ENCODE measurements around the gene HS6ST2.

Gene HS6ST2

GRCh38 chrX:132775263-132775823 is 183.1 kb downstream of the HS6ST2 start:
- Histone ChIP-seq H3K4me3 (ENCODE audit: low read depth in 1 of 2, low read length in 1 of 2) (no peak overlapping the region), H3K4me1 (ENCODE audit: control insufficient read depth in 1 of 2, insufficient read depth in 1 of 2, low read depth in 1 of 2, low read length in 1 of 2) (no peaks in the 10 kb centered on the region), H3K27ac (no peak overlapping the region), H3K27me3 (no peaks in the 10 kb centered on the region), H3K9me3 (no peaks in the 10 kb centered on the region), H3K36me3 (no peaks in the 10 kb centered on the region)
- no peak for TF ChIP-seq CTCF (IDR thresholded peaks at IDR 0.05)

- Histone ChIP-seq H3K4me3 (ENCODE audit: low read depth in 1 of 2, low read length in 1 of 2) (no peak overlapping the region), H3K4me1 (ENCODE audit: control insufficient read depth in 1 of 2, insufficient read depth in 1 of 2, low read depth in 1 of 2, low read length in 1 of 2) (no peaks in the 10 kb centered on the region), H3K27ac (no peak overlapping the region), H3K27me3 (no peaks in the 10 kb centered on the region), H3K36me3 (no peaks in the 10 kb centered on the region), H3K9me3 (no peaks in the 10 kb centered on the region)
- no peak for TF ChIP-seq CTCF (IDR thresholded peaks at IDR 0.05)
These were observed 184.3 kb downstream of the HS6ST2 start for GRCh38 chrX:132774010-132774714.

- Histone ChIP-seq H3K36me3 (no peaks in the 10 kb centered on the region), H3K4me1 (ENCODE audit: control insufficient read depth in 1 of 2, insufficient read depth in 1 of 2, low read depth in 1 of 2, low read length in 1 of 2) (no peaks in the 10 kb centered on the region), H3K4me3 (ENCODE audit: low read depth in 1 of 2, low read length in 1 of 2) (no peak overlapping the region), H3K27ac (no peak overlapping the region), H3K9me3 (no peaks in the 10 kb centered on the region), H3K27me3 (no peaks in the 10 kb centered on the region)
- TF ChIP-seq CTCF (IDR thresholded peaks at IDR 0.05): no peak
These were observed 188.8 kb downstream of the HS6ST2 start for GRCh38 chrX:132769609-132770008.

GRCh38 chrX:132766452-132766851 is 192.0 kb downstream of the HS6ST2 start:
- no peak overlapping the region for H3K4me3 ChIP-seq (ENCODE audit: low read depth in 1 of 2, low read length in 1 of 2)
- no peaks in the 10 kb centered on the region for H3K36me3 ChIP-seq
- H3K27ac ChIP-seq: no peak overlapping the region
- H3K9me3 ChIP-seq: no peaks in the 10 kb centered on the region
- H3K27me3 ChIP-seq: no peaks in the 10 kb centered on the region
- H3K4me1 ChIP-seq (ENCODE audit: control insufficient read depth in 1 of 2, insufficient read depth in 1 of 2, low read depth in 1 of 2, low read length in 1 of 2): no peaks in the 10 kb centered on the region
- TF ChIP-seq CTCF (IDR thresholded peaks at IDR 0.05): no peak

- H3K36me3 ChIP-seq: no peaks in the 10 kb centered on the region
- no peaks in the 10 kb centered on the region for H3K4me1 ChIP-seq (ENCODE audit: control insufficient read depth in 1 of 2, insufficient read depth in 1 of 2, low read depth in 1 of 2, low read length in 1 of 2)
- no peaks in the 10 kb centered on the region for H3K27me3 ChIP-seq
- H3K9me3 ChIP-seq: no peaks in the 10 kb centered on the region
- no peak overlapping the region for H3K27ac ChIP-seq
- TF ChIP-seq CTCF (IDR thresholded peaks at IDR 0.05): no peak
- H3K4me3 ChIP-seq (ENCODE audit: low read depth in 1 of 2, low read length in 1 of 2): no peak overlapping the region
These were observed 194.9 kb downstream of the HS6ST2 start for GRCh38 chrX:132763528-132763927.
